ENCODE measurements around the gene GOLT1A.

The GOLT1A gene

DNA sequence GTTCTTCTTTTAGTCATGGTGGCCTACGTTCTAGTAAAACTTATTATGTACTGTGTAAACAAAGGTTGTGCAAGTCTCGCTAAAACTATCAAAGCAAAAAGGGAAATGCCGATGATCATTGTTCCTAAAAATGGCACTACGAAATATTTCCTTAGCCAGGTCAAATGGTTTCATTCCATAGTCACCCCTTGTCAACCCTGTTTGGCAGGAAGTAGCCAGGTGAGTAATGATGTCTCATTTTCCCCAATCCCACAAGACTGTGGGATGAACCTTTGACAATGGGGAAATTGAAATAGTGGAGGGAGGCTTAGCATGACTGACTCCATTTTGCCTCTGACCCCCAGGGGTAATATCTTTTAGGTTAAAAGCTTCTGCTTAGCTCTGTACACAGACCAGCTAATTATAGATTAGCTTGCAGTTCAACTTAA lies 42.0 kb downstream of the GOLT1A start:
- ChIA-PET POLR2A (no interaction called here), CTCF (interaction anchor here (2.3 to 4.5 kb wide), 2 partner anchors 9 to 191 kb away, joined by 7 to 24 read pairs; no protein-coding TSS in a partner anchor)
- TF ChIP-seq, protein P1, sequence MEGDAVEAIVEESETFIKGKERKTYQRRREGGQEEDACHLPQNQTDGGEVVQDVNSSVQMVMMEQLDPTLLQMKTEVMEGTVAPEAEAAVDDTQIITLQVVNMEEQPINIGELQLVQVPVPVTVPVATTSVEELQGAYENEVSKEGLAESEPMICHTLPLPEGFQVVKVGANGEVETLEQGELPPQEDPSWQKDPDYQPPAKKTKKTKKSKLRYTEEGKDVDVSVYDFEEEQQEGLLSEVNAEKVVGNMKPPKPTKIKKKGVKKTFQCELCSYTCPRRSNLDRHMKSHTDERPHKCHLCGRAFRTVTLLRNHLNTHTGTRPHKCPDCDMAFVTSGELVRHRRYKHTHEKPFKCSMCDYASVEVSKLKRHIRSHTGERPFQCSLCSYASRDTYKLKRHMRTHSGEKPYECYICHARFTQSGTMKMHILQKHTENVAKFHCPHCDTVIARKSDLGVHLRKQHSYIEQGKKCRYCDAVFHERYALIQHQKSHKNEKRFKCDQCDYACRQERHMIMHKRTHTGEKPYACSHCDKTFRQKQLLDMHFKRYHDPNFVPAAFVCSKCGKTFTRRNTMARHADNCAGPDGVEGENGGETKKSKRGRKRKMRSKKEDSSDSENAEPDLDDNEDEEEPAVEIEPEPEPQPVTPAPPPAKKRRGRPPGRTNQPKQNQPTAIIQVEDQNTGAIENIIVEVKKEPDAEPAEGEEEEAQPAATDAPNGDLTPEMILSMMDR (IDR thresholded peaks at IDR 0.05; ENCODE audit: control extremely low read depth, extremely low read depth, low read depth, missing control alignments): no peak
- DNase-seq (ENCODE audit: extremely low spot score): no peak

DNA sequence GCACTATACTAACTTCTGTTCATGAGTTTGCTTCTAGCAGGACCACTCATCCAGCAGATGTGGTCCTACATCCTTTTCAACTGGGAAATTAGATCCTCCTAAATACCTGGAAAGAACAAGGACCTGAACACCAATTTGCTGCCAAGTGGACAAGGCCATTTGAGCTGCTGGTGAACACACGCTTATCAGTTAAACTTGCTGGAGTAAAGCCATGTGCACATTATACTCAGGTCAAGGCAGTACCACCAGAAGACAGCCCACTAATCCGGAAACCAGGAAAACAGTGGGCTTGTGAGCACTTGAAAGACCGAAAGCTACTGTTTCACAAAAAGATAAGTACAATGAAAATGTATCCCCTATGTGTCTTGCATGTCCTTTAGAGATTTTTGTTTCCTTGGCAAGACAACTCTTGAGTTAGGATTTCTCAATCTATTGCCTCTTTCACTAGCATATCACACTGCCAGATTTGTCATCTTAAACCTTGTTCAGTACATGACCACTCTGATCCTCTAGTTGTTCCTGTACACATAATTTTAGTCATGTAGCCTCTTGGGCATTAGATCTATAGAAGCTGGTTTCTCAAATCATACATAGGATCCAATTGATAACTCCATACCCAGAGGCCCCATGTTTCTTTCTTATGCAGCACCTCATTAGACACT lies 43.2 kb downstream of the GOLT1A start:
- DNase-seq (ENCODE audit: extremely low spot score): no peak
- POLR2A ChIA-PET: no interaction called here
- CTCF ChIA-PET: interaction anchor here (1.2 to 4.5 kb wide), 3 partner anchors 8 to 57 kb away, joined by 3 to 24 read pairs (median 5); no protein-coding TSS in a partner anchor
- TF ChIP-seq, protein P1 (IDR thresholded peaks at IDR 0.05; ENCODE audit: control extremely low read depth, extremely low read depth, low read depth, missing control alignments): no peak

- ChIA-PET CTCF (interaction anchor here (0.9 to 10.8 kb wide), 6 partner anchors 10 to 577 kb away, joined by 3 to 110 read pairs (median 4); partner anchors contain the start of gene PLEKHA6), POLR2A (no interaction called here)
- TF ChIP-seq, protein P1 (IDR thresholded peaks at IDR 0.05; ENCODE audit: control extremely low read depth, extremely low read depth, low read depth, missing control alignments): no peak
- DNase-seq (ENCODE audit: extremely low spot score): no peak
Measured at GRCh38 chr1:204169858-204170257, 43.9 kb downstream of the GOLT1A start.

DNA sequence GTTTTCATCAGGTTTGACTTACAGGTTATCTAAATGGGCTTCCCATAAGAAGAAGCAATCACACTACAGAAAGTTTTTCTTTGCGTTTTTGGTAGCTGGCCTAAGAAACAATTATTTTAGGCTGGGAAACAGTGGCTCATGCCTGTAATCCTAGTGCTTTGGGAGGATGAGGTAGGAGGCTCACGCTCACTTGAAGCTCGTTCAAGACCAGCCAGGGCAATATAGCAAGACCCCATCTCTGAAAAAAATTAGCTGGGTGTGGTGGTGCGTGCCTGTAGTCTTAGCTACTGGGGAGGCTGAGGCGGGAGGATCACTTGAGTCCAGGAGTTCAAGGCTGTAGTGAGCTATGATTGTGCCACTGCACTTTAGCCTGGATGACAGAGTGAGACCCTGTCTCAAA lies 46.1 kb downstream of the GOLT1A start:
- no peak for DNase-seq (ENCODE audit: extremely low spot score)
- TF ChIP-seq, protein P1 (IDR thresholded peaks at IDR 0.05; ENCODE audit: control extremely low read depth, extremely low read depth, low read depth, missing control alignments): no peak
- ChIA-PET CTCF (interaction anchor here (1.2 to 10.8 kb wide), 9 partner anchors 21 to 639 kb away, joined by 3 to 110 read pairs (median 5); partner anchors contain the start of gene PLEKHA6), POLR2A (no interaction called here)

GRCh38 chr1:204166219-204166618 lies 47.6 kb downstream of the GOLT1A start, which contains the start of gene REN:
Gene REN (minus strand): TSS chr1:204166337. CDS start chr1:204166293, 44 bp downstream.
- ChIA-PET POLR2A (no interaction called here), CTCF (interaction anchor here (1.1 to 10.8 kb wide), 7 partner anchors 9 to 233 kb away, joined by 3 to 110 read pairs (median 7); partner anchors contain the start of genes GOLT1A and PLEKHA6)

DNA sequence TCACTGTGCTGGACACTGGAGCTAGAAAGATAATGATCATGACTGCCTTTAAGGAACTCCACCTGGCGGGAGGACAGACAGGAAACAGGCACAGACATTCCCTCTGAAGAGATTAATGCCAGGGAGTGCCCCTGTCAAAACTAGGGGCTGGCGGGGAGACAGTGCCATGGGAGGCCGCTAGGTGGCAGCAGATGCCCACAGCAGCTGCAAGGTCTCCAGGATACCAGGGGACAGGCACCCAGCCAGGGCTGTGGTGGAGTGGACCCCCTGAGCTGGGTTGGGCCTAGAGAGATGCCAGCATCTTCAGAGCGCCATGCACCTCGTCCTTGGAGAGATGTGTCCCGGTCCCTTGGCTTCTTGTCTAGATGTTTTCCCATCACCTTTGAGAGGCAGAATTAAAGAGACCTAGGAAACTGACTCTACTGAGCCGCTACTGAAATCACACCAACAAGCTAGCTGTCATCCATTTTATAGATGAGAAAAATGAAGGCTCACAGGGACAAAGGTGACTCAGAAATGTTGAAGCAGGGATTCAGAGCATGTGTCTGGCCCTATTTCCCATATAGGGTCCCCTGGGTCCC lies 51.2 kb downstream of the GOLT1A start:
- peak; percentile 85 for DNase-seq (ENCODE audit: extremely low spot score)
- ChIA-PET CTCF (interaction anchor here (0.7 to 10.8 kb wide), 34 partner anchors 8 to 645 kb away, joined by 3 to 110 read pairs (median 5); partner anchors contain the start of genes ETNK2, GOLT1A and PLEKHA6), POLR2A (no interaction called here)
- TF ChIP-seq, protein P1 (IDR thresholded peaks at IDR 0.05; ENCODE audit: control extremely low read depth, extremely low read depth, low read depth, missing control alignments): peak; percentile 98

More at GRCh38 chr1:204166219-204166618, 47.6 kb downstream of the GOLT1A start, which contains the start of gene REN:
- TF ChIP-seq, protein P1 (IDR thresholded peaks at IDR 0.05; ENCODE audit: control extremely low read depth, extremely low read depth, low read depth, missing control alignments): no peak
- DNase-seq (ENCODE audit: extremely low spot score): no peak
